NCI-H1048 (cell line): ENCODE results near the gene TOP3A.
A peak's percentile ranks its signal among the peaks of the same experiment; 100 is the strongest.

ENCODE experiments used
- DNase-seq: peaks from one replicate; lab custom pipeline; 2025; lab: John Stamatoyannopoulos, UW

TOP3A gene

DNA sequence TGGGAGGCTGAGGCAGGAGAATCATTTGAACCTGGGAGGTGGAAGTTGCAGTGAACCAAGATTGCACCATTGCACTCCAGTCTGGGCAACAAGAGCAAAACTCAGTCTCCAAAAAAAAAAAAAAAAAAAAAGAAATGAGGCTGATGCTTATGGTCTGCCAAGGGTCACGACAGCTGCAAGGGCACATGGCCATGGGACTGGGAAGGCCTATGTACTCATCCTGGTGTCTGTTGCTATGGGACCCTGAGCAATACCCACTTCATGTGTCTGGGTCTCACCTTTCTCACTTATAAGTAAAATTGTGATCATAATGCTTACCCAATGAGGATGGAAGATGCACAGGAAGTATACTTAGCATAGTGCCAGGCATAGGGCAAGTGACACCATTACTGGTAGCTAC lies 37.7 kb downstream of the TOP3A start:
- DNase-seq: no peak

DNA sequence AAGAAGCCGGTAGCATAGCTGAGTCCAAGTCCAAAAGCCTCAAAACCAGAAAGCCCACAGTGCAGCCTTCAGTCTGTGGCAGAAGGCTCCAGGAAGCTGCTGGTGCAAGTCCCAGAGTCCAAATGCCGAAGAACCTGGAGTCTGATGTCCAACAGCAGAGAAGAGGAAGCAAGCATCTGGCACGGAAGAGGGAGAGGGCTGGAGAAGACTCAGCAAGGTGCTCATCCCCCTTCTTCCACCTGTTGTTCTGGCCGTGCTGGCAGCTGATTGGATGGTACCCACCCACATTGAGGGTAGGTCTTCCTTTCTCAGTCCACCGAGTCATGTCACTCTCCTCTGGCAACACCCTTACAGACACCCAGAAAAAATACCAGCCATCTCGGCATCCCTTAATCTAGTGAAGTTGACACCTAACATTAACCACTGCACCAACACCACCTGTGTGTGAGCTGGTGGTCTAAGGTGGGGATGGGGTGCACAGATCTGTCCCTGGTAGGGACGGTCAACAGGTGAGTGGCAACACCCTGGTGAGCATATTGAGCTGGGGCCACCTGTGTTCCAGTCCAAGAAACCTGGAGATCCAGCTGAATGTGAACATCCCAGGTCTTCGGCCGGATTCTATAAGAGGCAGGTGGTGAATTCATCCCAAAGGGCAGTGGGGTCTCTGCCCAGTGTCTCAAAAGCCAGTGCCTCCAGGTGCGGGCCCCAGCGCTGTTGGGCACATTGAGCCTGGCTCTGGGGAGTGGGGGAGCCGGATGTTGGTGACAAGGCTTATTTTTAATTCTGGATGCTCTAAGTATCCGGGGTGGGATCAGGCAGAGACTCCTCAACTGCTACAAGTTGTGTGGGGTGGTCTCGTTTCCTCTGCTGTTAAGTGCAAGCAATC lies 44.5 kb downstream of the TOP3A start:
- no peak for DNase-seq

DNA sequence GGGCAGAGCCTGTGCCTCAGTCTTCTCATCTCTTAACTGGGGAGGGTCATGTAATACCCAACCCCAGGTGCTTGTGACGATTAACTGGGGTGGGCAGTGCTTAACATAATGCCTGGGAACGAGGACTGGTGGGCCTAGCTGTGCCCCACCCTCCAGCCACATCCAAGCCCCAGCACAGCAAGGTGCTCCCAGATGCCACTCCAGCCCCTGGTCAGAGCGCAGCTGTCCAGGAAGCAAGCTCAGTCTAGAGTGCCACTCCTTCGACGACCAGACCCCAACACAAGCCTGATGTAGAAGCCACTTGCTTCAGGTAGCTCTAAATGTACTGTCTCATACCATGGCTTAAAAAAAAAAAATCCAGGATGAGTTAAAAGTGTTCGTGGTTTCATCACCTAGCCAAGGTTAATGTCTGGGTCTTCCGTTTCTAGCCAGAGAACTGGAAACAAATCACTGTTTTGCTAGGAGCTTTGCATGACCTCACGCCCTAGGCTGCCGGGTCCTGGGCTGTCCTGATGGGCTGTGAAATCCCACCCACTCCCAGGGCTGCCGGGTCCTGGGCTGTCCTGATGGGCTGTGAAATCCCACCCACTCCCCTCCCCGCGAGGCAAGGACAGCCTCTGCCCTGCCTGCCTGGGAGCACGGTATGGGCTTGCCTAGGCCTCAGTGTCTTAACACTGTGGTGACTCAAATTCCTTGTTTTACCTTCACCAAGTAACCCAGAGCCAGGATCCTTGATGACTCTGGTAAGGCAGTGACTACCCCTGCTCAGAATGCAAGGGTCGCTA lies 46.7 kb downstream of the TOP3A start:
- no peak for DNase-seq

DNA sequence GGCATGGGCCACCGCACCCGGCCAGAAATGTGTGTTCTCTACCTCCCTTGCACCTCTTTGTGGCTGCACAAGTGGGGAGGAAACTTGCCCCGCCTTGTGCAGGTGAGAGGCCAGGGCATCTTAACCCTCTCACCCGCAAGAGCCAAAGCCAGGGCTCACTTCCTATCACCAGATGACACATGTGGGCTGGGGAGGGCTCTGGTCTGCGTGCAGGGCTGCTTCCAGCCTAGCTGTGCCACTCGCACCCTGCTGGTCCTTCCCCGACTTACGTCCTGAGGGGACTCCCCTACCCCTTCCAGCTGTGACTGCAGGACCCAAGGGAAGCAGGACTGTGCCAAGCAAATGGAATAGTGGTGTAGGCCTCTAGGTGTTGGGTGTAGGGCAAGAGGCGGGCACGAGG lies 47.4 kb downstream of the TOP3A start:
- no peak for DNase-seq

DNA sequence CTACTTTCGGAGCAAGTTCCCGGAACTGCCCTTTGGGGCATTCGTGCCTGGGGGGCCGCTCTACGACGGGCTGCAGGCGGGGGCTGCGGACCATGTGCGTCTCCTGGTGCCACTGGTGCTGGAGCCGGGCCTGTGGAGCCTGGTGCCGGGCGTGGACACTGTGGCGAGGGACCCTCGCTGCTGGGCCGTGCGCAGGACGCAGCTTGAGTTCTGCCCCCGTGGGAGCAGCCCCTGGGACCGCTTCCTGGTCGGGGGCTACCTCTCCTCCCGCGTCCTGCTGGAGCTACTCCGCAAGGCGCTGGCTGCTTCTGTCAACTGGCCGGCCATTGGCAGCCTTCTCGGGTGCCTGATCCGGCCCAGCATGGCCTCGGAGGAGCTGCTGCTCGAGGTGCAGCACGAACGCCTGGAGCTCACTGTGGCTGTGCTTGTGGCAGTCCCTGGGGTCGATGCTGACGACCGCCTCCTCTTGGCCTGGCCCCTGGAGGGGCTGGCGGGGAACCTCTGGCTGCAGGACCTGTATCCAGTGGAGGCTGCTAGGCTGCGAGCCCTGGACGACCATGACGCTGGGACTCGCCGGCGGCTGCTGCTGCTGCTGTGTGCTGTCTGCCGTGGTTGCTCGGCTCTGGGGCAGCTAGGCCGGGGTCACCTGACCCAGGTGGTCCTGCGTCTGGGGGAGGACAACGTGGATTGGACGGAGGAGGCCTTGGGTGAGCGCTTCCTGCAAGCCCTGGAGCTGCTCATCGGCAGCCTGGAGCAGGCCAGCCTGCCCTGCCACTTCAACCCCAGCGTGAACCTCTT lies 50.7 kb downstream of the TOP3A start:
- no peak for DNase-seq

DNA sequence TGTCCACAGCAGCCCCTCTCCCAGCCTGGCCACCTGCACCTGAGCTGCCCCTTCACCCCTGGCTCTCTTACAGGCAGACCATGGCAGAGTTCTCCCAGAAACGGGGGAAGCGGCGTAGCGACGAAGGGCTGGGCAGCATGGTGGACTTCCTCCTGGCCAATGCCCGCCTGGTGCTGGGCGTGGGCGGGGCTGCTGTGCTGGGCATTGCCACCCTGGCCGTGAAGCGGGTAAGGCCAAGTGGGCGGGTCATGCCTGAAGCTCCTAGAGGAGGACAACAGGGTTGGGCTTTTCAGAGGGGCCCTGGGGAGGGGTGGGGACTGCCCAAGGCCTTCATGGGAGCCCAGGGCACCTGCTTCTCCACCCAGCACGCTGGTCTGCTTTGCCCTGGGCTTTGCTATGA lies 52.2 kb downstream of the TOP3A start:
- DNase-seq: no peak

DNA sequence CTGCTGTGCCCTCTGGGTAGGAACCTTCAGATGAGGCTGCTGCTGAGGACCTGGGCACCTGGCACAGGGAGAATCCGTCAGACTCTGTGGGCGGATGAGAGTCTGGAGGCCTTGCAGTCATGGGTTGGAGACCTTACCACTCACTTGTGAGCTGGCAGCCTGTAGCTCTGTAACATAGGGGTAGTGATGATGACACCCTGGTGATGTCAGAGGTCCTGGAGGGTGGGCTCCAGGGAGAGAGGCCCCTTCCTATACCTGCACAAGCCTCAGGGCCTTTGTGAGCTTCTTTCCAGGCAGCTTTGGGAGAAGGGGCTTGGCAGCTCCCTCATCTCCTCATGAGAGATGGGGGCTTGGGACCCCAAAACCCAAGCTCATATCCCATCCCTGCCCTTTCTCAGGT lies 52.7 kb downstream of the TOP3A start:
- DNase-seq: no peak

DNA sequence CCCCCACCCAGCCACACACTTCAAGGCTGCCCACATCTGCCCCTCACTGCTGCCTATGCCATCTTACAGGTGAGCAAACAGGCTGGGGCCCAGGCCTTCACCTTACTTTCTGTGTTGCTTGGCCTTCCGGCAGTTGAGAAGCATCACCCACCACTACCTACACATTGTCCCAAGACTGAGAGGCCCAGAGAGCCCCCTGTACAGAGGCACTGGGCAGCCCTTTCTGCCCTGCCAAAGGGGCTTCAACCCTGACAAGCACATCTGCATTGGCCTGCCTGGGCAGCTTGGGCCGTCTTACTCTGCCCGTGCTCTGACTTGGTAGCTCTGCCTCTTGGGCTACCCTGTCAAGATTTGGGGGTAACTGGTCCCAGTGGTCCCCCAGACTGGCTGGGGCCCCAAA lies 53.1 kb downstream of the TOP3A start:
- DNase-seq: no peak

DNA sequence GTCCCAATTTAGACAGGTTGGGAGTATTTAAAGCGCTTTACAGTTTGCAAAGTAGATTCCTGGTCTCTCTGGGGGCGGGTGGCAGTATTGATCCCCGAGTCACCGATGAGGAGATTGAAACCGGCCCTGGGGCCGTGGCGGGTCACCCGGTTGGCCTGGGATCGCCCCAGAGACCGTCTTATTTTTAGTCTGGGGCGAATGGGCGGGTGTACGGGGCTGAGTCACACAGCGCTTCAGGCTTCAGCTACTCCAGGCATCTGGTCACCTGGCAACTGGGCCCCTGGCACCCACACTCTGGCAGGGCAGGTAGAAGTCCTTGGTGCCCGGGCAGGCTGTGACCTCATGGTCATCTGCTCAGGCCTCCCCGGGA lies 53.7 kb downstream of the TOP3A start:
- DNase-seq: no peak

DNA sequence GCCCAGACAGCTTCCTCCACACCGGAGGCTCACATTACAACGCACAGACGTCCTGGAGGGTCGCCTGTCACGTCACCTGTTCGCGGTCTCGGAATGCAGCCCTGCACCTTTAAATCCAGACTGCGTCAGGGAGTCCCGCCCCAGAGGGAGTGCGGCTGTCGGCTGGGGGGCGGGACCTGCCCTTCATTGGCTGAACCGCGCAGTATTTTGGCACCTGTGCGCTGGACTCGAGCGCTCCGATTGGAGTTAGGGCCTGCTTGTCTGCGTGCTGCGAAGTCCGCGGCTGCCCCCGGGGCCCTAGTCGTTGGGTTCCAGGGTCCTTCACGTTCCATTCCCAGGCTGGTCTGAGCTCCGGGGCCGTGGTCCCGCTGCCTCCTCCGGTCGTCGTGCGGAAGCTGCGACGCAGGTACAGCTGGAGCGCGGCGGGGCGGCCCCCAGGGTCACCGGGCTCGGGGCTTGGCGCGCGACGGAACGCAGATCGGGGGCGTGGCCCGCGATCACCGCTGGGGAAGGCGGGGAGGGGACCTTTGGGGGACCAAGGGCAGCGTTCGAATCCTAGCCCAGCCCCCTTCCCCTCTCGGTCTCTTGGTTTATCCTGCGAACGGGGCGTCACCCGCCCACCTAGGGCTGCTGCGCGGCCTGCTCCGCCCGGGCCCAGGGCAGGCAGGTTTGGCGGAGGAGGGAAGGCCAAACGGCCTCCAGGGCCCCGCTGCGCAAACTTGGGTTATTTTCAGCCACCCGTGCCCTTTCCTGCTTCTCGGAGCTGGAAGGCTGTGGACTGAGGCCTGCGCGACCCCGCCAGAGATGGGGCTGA lies 54.3 kb downstream of the TOP3A start, which contains the start of gene MIEF2:
Gene MIEF2, plus strand, starts transcription at position 331 of the 814 bp plus-strand sequence. CDS start 2,059 bp downstream, outside the sequence.
- DNase-seq: peak; percentile 83

DNA sequence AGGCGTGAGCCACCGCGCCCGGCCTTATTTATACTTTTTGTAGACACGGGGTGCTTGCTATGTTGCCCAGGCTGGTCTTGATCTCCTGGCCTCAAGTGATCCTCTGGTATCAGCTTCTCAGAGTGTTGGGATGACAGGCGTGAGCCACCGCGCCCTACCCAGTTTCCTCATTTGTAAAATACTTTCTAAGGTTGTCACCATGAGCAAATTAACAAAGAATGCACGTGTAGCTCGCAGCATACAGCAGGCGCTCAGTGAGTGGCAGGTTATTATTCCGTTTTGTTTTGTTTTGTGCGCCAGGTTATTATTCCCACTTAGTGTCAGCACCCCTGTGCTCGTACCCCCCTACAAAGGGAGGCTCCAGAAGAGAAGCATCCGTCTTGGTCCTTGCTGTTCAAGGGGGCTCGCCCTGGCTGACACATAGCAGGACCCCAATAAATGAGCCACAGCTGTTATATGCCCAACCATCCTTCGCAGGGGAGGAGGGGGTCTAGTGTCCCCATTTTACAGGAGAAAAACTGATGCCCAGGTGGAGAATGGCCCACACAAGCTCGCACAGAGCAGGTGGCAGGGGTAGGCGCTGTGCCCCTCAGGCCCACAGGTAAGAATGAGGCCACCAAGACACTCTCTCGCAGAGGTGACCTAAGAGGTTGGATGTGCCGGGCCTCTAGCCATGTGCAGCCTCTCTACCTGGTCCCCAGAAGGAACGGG lies 55.0 kb downstream of the TOP3A start:
- no peak for DNase-seq

DNA sequence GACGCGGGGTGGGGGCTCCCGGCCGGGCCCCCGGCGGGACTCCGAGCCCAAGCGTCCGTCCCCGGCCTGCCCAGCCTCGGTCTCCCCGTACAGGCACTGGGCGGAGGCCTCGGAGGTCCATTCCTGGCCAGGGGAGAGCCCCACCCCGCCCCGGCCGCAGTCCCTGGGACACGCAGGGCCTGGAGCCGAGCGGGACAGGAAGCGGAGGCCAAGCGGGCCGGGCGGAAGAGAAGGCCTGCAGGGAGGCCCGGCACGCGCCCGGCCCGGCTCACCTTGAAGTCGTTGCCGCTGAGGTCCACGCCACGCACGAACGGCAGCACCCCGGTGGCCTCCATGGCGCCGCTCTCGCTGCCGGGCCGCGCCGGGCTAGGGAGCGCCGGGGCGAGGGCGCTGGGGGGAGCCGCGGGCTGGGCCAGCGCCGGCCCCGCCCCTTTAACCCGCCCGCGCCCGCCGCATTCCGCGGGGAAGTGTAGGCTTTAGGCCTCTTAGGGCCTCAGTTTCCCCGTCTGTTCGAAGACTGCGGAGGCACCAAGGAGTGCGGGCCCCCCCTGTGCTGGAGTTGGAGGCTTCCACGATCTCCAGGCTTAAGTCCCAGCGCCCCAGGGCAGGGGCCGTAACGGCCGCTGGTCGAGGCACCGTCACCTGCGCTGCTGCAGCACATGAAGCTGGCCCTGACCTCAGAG lies 56.3 kb downstream of the TOP3A start, which contains the start of gene FLII:
Gene FLII, minus strand, starts transcription at position 383 of the 683 bp plus-strand sequence. Its CDS starts 48 bp downstream, at position 335.
- DNase-seq: no peak

DNA sequence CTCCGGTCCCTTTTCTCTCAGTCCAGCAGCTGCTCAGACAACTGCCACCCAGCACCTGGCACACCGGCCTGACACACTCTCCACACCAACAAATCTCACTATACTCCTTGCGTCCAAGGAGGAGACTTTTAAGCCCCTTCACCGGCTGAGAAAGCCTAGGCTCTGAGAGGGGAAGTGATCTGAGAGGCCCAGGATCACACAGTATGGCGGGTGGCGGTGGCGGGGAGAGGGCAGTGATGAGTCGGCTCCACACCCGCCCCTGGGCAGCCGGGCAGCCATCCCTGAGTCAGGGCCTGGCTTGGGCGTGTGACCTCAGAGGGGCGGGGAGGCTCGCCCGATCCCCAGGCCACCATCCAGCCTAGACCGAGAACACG lies 56.8 kb downstream of the TOP3A start:
- no peak for DNase-seq

DNA sequence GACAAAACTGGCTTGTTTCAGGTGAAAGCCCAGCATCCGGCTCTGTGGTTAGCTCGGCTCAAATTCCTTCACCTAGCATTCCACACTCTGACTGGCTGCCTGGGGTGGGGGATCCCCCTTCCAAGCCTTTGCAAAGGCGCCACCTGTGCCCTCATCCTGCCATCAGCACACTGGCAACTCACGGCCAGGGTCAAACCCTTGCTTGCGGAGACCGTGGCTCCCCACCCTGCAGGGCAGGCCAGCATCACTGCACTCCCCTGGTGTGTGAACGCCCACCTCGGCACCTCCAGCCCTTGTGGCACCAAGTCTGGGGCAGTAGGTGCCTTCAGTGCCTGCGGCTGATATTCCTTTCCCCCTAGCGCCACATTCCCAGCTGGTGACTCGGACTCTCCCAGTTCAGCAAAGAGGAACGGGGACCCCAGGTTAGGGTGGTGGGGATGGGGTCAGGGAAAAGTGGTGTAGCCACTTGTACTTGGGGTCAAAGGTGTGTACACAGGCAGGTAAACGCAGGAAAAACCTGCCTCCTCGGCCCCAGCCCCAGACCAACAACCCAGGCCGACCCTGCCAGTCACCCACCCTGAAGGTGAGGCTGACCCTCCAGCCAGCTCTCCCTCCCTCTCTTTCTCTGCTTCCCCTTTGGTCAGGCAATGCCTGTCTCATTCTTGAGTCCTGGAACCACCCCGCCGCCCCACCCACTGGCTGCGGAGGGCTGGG lies 57.4 kb downstream of the TOP3A start:
- DNase-seq: no peak

DNA sequence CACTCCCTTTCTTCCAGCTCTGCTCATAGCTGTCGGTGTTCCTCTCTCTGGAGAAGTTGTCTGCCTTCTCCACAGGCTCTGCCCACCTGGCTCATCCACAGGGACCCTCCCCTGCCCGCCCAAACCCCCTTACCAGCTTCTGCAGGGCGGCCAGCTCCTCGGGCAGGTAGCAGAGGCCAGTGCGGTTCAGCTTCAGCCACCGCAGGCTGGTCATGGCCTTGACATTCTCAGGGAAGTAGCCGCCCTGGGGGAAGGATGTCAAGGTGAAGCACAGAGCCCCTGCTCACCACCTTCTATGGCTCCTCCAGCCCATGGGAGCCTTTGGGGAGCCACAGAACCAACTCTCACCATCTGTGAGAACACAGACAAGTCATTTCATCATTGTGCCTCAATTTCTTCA lies 58.0 kb downstream of the TOP3A start:
- DNase-seq: no peak

DNA sequence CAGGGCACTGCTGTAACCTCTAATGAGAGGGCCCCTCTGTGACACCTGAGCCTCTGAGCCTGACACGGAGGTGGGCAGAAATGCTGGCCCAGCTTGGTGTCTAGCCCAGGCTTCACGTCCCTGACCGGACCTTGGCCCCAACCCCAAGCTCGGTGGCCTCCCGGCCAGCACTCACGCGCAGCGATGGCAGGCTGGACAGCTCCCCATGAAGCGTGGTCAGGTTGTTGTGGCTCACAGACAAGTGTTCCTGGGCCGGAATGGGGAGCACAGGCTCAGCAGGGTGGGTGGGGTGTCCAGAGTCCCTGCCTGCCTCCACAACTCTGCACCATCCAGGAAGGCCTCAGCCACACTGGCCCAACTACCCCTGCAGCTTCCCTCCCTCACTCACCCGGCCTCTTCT lies 58.4 kb downstream of the TOP3A start:
- no peak for DNase-seq

DNA sequence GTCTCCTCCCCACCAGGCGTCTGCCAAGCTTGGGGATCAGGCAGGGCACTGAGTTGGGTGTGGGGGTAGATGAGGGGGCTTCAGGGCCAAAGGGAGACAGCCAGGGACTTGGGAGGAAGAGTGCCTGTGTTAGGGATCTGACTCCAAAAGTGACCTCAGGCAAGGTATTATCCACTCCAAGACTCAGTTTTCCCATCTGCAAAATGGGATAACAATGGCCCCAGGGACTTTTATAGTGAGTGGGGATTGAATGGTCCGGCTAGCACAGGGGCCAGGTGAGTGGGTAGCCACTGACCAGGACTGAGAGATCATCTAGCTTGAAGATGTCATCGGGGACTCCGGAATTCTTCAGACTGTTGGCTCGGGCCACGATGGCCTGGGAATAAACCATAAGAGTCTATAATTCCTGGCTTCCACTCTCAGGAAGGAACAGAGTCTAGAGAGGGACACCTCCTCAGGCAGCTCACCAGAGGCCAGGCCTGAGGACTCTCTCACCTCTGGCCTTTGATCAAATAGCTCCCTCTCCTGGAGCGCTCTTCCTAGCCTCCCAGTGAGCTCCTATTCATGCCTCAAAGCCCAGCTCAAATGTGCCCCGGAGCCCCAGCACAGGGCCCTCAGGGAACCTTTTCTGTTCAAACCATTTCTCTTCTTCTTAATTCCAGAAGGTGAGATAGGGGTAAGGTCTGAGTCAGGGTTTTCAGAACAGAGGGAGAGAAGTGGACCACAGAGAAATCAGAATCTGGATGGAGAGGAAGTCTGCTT lies 59.7 kb downstream of the TOP3A start:
- no peak for DNase-seq

DNA sequence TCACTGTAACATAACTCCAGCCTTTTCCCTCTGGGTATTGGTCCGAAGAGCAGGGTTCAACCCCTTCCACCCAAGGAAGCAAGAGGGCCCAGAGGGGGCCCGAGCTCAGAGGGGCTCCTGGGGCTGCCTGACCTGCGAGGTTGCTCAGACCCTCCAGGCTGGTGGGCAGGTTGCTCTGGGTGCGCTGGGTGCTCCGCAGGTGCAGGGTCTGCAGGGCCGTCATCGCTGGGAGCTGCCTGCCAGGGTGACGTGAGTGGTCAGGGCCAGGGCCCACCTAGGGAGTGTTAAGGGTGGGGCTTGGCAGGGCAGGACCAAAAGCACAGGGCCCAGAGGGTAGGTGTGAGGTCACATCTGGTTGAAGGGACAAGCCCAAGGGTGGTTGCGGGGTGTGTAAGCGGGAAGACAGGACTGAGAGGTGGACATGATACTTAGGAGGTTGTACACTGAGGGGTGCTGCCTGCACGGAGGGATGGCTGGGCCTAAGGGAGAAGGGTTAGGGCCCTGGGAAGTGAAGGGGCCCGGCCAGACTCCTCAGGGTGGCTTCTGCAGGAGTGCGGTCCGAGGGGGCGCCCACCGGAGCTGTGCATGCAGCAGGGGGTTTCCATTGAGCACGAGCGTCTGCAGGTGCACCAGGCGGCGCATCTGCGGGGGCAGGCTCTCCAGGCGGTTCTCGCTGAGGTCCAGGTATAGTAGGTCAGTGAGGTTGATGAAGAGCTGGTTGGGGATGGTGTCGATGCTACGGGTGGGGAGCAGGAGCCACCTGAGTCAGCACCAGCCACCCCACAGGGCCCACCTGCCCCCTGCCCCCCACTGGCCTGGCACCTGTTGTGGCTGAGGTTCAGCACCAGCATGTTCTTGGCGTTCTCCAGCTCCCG lies 60.6 kb downstream of the TOP3A start:
- no peak for DNase-seq
